Limb (tissue), 2 donors: ENCODE measurements around the gene SALL3.
"Not testable (repeated sequence)": the region's sequence is repeated elsewhere in the genome, so short reads cannot be mapped to it uniquely, and the experiment has no call there.

ENCODE experiments used
- DNase-seq, 2 donors: peaks; one replicate each; pipeline ENCODE4 v3.0.0-alpha.2; 2016; ENCODE audit errors: extremely low spot score in 2 of 2

Gene SALL3

GRCh38 chr18:78979730-78980278 is at the start of gene SALL3:
Gene SALL3, plus strand, starts transcription at chr18:78979818. Its CDS starts 457 bp downstream, at chr18:78980275.
- peak in 1 of 2 donors; percentile 60 for DNase-seq

- DNase-seq: no peak
Observed at GRCh38 chr18:78932281-78932680, 47.3 kb upstream of the SALL3 start.

- no peak for DNase-seq
Observed at GRCh38 chr18:78934003-78934402, 45.6 kb upstream of the SALL3 start.

GRCh38 chr18:78934551-78935225 is 44.9 kb upstream of the SALL3 start:
- no peak for DNase-seq

GRCh38 chr18:78935406-78935805 is 44.2 kb upstream of the SALL3 start:
- DNase-seq: no peak

GRCh38 chr18:78936251-78937005 is 43.2 kb upstream of the SALL3 start:
- DNase-seq: no peak

GRCh38 chr18:78937166-78937565 is 42.5 kb upstream of the SALL3 start:
- DNase-seq: no peak

- no peak for DNase-seq
Observed at GRCh38 chr18:78939105-78939504, 40.5 kb upstream of the SALL3 start.

- DNase-seq: no peak
Observed at GRCh38 chr18:78939734-78940494, 39.7 kb upstream of the SALL3 start.

- DNase-seq: not testable (repeated sequence)
Observed at GRCh38 chr18:78942236-78942635, 37.4 kb upstream of the SALL3 start.

GRCh38 chr18:78945628-78946027 is 34.0 kb upstream of the SALL3 start:
- DNase-seq: no peak

- DNase-seq: no peak
Observed at GRCh38 chr18:78947291-78947690, 32.3 kb upstream of the SALL3 start.

- DNase-seq: no peak
Observed at GRCh38 chr18:78948221-78948620, 31.4 kb upstream of the SALL3 start.

- DNase-seq: no peak
Observed at GRCh38 chr18:78948707-78949106, 30.9 kb upstream of the SALL3 start.

GRCh38 chr18:78949216-78949615 is 30.4 kb upstream of the SALL3 start:
- no peak for DNase-seq

- DNase-seq: no peak
Observed at GRCh38 chr18:78950386-78950785, 29.2 kb upstream of the SALL3 start.

GRCh38 chr18:78953566-78953965 is 26.1 kb upstream of the SALL3 start:
- DNase-seq: no peak

- DNase-seq: no peak
Observed at GRCh38 chr18:78955051-78955450, 24.6 kb upstream of the SALL3 start.

- DNase-seq: no peak
Observed at GRCh38 chr18:78957140-78957539, 22.5 kb upstream of the SALL3 start.

GRCh38 chr18:78960709-78961108 is 18.9 kb upstream of the SALL3 start:
- DNase-seq: no peak

- no peak for DNase-seq
Observed at GRCh38 chr18:78962098-78962497, 17.5 kb upstream of the SALL3 start.

GRCh38 chr18:78964727-78965126 is 14.9 kb upstream of the SALL3 start:
- DNase-seq: not testable (repeated sequence)
